Measurements from ENCODE around the gene SURF1.
"Not testable (repeated sequence)": the region's sequence is repeated elsewhere in the genome, so short reads cannot be mapped to it uniquely, and the experiment has no call there.

The SURF1 gene

GRCh38 chr9:133340256-133340655 lies 16.0 kb downstream of the SURF1 start:
- H3K36me3 Mint-ChIP-seq = peaks cover 45% of the 10 kb centered on the region
- H3K4me3 Mint-ChIP-seq = no peak overlapping the region
- peak overlapping the region; percentile 67 for H3K27ac Mint-ChIP-seq
- H3K9me3 Mint-ChIP-seq = no peaks in the 10 kb centered on the region
- CTCF ChIA-PET = interaction anchor here (0.8 to 1.8 kb wide), 2 partner anchors 8 to 10 kb away, joined by 3 to 6 read pairs; partner anchors contain the start of genes MED22 and RPL7A
- DNase-seq = no peak
- H3K27me3 Mint-ChIP-seq = no peaks in the 10 kb centered on the region
- peaks cover 48% of the 10 kb centered on the region for H3K4me1 Mint-ChIP-seq

GRCh38 chr9:133339641-133340040 lies 16.6 kb downstream of the SURF1 start:
- Mint-ChIP-seq H3K4me3 (no peak overlapping the region), H3K9me3 (no peaks in the 10 kb centered on the region), H3K27me3 (no peaks in the 10 kb centered on the region), H3K27ac (no peak overlapping the region), H3K36me3 (peaks cover 43% of the 10 kb centered on the region), H3K4me1 (peaks cover 53% of the 10 kb centered on the region)
- DNase-seq = no peak
- CTCF ChIA-PET = interaction anchor here (0.7 to 1.8 kb wide), 4 partner anchors 9 to 144 kb away, joined by 3 to 6 read pairs (median 3); partner anchors contain the start of genes MED22 and RPL7A

GRCh38 chr9:133335924-133336811 lies 20.1 kb downstream of the SURF1 start, which contains the start of gene SURF6:
TSS of gene SURF6 (minus strand) at chr9:133336188. CDS start at chr9:133336132, 56 bp downstream.
- CTCF ChIA-PET = interaction anchor here (1.4 to 3.5 kb wide), 2 partner anchors 97 to 150 kb away, joined by 3 to 12 read pairs; no protein-coding TSS in a partner anchor
- Mint-ChIP-seq H3K27ac (peak within 1 kb of the TSS; percentile 96), H3K9me3 (no peaks in the 10 kb centered on the region), H3K36me3 (peaks cover 51% of the 10 kb centered on the region), H3K4me3 (peak within 1 kb of the TSS; percentile 96), H3K4me1 (peaks cover 63% of the 10 kb centered on the region), H3K27me3 (no peaks in the 10 kb centered on the region)
- peak; percentile 94 for DNase-seq

- CTCF ChIA-PET = interaction anchor here (0.7 to 3.5 kb wide), 4 partner anchors 16 to 161 kb away, joined by 3 to 12 read pairs (median 4); no protein-coding TSS in a partner anchor
- not testable (repeated sequence) for DNase-seq, H3K27me3 Mint-ChIP-seq, H3K9me3 Mint-ChIP-seq
- peaks cover 46% of the 10 kb centered on the region for H3K36me3 Mint-ChIP-seq
- peaks cover 50% of the 10 kb centered on the region for H3K4me1 Mint-ChIP-seq
- peak overlapping the region; percentile 96 for H3K4me3 Mint-ChIP-seq
- H3K27ac Mint-ChIP-seq = peak overlapping the region; percentile 96
These were observed 21.4 kb downstream of the SURF1 start for GRCh38 chr9:133334888-133335287.

GRCh38 chr9:133334161-133334560 lies 22.1 kb downstream of the SURF1 start:
- H3K4me3 Mint-ChIP-seq = peak overlapping the region; percentile 96
- no peak overlapping the region for H3K27ac Mint-ChIP-seq
- peaks cover 41% of the 10 kb centered on the region for H3K36me3 Mint-ChIP-seq
- H3K27me3 Mint-ChIP-seq = no peaks in the 10 kb centered on the region
- no peak for DNase-seq
- H3K4me1 Mint-ChIP-seq = peaks cover 44% of the 10 kb centered on the region
- H3K9me3 Mint-ChIP-seq = no peaks in the 10 kb centered on the region
- CTCF ChIA-PET = interaction anchor here (0.6 to 3.5 kb wide), 3 partner anchors 17 to 570 kb away, joined by 4 to 12 read pairs (median 6); no protein-coding TSS in a partner anchor

- Mint-ChIP-seq H3K27ac (no peak overlapping the region), H3K9me3 (no peaks in the 10 kb centered on the region), H3K27me3 (no peaks in the 10 kb centered on the region), H3K36me3 (peaks cover 39% of the 10 kb centered on the region), H3K4me1 (peaks cover 38% of the 10 kb centered on the region), H3K4me3 (peak overlapping the region; percentile 18)
- no peak for DNase-seq
- CTCF ChIA-PET = interaction anchor here (3.5 kb wide), 1 partner anchor 147 kb away, joined by 12 read pairs; no protein-coding TSS in a partner anchor
These were observed 22.7 kb downstream of the SURF1 start for GRCh38 chr9:133333566-133333965.

GRCh38 chr9:133333011-133333410 lies 23.3 kb downstream of the SURF1 start:
- no peaks in the 10 kb centered on the region for H3K9me3 Mint-ChIP-seq
- peaks cover 38% of the 10 kb centered on the region for H3K4me1 Mint-ChIP-seq
- peak overlapping the region; percentile 18 for H3K4me3 Mint-ChIP-seq
- no peak overlapping the region for H3K27ac Mint-ChIP-seq
- no peak for DNase-seq
- no peaks in the 10 kb centered on the region for H3K27me3 Mint-ChIP-seq
- H3K36me3 Mint-ChIP-seq = peaks cover 38% of the 10 kb centered on the region
- CTCF ChIA-PET = interaction anchor here (3.5 kb wide), 1 partner anchor 146 kb away, joined by 12 read pairs; no protein-coding TSS in a partner anchor

GRCh38 chr9:133332381-133332730 lies 23.9 kb downstream of the SURF1 start:
- no peak for DNase-seq
- peaks cover 34% of the 10 kb centered on the region for H3K36me3 Mint-ChIP-seq
- H3K4me1 Mint-ChIP-seq = peaks cover 35% of the 10 kb centered on the region
- no peak overlapping the region for H3K4me3 Mint-ChIP-seq
- H3K9me3 Mint-ChIP-seq = no peaks in the 10 kb centered on the region
- CTCF ChIA-PET = interaction anchor here (3.5 kb wide), 1 partner anchor 146 kb away, joined by 12 read pairs; no protein-coding TSS in a partner anchor
- no peaks in the 10 kb centered on the region for H3K27me3 Mint-ChIP-seq
- no peak overlapping the region for H3K27ac Mint-ChIP-seq

- Mint-ChIP-seq H3K4me3 (no peak overlapping the region), H3K4me1 (peaks cover 32% of the 10 kb centered on the region), H3K27ac (no peak overlapping the region), H3K27me3 (no peaks in the 10 kb centered on the region), H3K9me3 (no peaks in the 10 kb centered on the region), H3K36me3 (peaks cover 34% of the 10 kb centered on the region)
- CTCF ChIA-PET = interaction anchor here (4.1 kb wide), 1 partner anchor 145 kb away, joined by 20 read pairs; no protein-coding TSS in a partner anchor
- DNase-seq = no peak
These were observed 24.5 kb downstream of the SURF1 start for GRCh38 chr9:133331641-133332380.

GRCh38 chr9:133331221-133331620 lies 25.1 kb downstream of the SURF1 start:
- Mint-ChIP-seq H3K9me3 (no peaks in the 10 kb centered on the region), H3K27ac (no peak overlapping the region), H3K27me3 (no peaks in the 10 kb centered on the region), H3K4me1 (peaks cover 26% of the 10 kb centered on the region), H3K4me3 (no peak overlapping the region), H3K36me3 (peaks cover 34% of the 10 kb centered on the region)
- CTCF ChIA-PET = interaction anchor here (2.4 to 4.1 kb wide), 2 partner anchors 39 to 145 kb away, joined by 7 to 20 read pairs; no protein-coding TSS in a partner anchor
- DNase-seq = no peak

- H3K36me3 Mint-ChIP-seq = peaks cover 34% of the 10 kb centered on the region
- H3K4me3 Mint-ChIP-seq, DNase-seq, H3K27me3 Mint-ChIP-seq, H3K9me3 Mint-ChIP-seq, H3K27ac Mint-ChIP-seq: not testable (repeated sequence)
- H3K4me1 Mint-ChIP-seq = peaks cover 13% of the 10 kb centered on the region
- CTCF ChIA-PET = interaction anchor here (0.5 to 4.1 kb wide), 5 partner anchors 11 to 182 kb away, joined by 3 to 20 read pairs (median 6); no protein-coding TSS in a partner anchor
These were observed 26.8 kb downstream of the SURF1 start for GRCh38 chr9:133329306-133330156.

GRCh38 chr9:133327834-133328484 lies 28.3 kb downstream of the SURF1 start:
- Mint-ChIP-seq H3K27me3 (no peaks in the 10 kb centered on the region), H3K9me3 (no peaks in the 10 kb centered on the region), H3K4me3 (no peak overlapping the region), H3K4me1 (no peaks in the 10 kb centered on the region), H3K27ac (no peak overlapping the region), H3K36me3 (peaks cover 23% of the 10 kb centered on the region)
- CTCF ChIA-PET = interaction anchor here (4.1 kb wide), 1 partner anchor 141 kb away, joined by 20 read pairs; no protein-coding TSS in a partner anchor
- DNase-seq = no peak

- H3K27me3 Mint-ChIP-seq, H3K4me1 Mint-ChIP-seq, H3K27ac Mint-ChIP-seq, H3K4me3 Mint-ChIP-seq, DNase-seq, CTCF ChIA-PET, H3K9me3 Mint-ChIP-seq: not testable (repeated sequence)
- H3K36me3 Mint-ChIP-seq = peaks cover 17% of the 10 kb centered on the region
These were observed 29.3 kb downstream of the SURF1 start for GRCh38 chr9:133327021-133327420.
